ENCODE measurements around the gene KLHL26.

The KLHL26 gene

GRCh38 chr19:18698321-18699167 lies 61.7 kb downstream of the KLHL26 start:
- DNase-seq = no peak

- no peak for DNase-seq
Observed at GRCh38 chr19:18699403-18700054, 62.7 kb downstream of the KLHL26 start.

GRCh38 chr19:18700501-18701249 lies 63.8 kb downstream of the KLHL26 start:
- DNase-seq = peak; percentile 60

- DNase-seq = no peak
Observed at GRCh38 chr19:18701250-18701608, 64.4 kb downstream of the KLHL26 start.

- DNase-seq = no peak
Observed at GRCh38 chr19:18704054-18704453, 67.2 kb downstream of the KLHL26 start.

GRCh38 chr19:18704971-18705370 lies 68.1 kb downstream of the KLHL26 start:
- DNase-seq = no peak

GRCh38 chr19:18708452-18709231 lies 71.8 kb downstream of the KLHL26 start:
- no peak for DNase-seq

GRCh38 chr19:18709546-18709945 lies 72.7 kb downstream of the KLHL26 start:
- DNase-seq = no peak

GRCh38 chr19:18710186-18710585 lies 73.4 kb downstream of the KLHL26 start:
- DNase-seq = no peak

- DNase-seq = no peak
Observed at GRCh38 chr19:18710996-18711751, 74.3 kb downstream of the KLHL26 start.

GRCh38 chr19:18711893-18712292 lies 75.1 kb downstream of the KLHL26 start:
- DNase-seq = no peak

- DNase-seq = no peak
Observed at GRCh38 chr19:18712981-18713380, 76.2 kb downstream of the KLHL26 start.

GRCh38 chr19:18713550-18714117 lies 76.8 kb downstream of the KLHL26 start:
- no peak for DNase-seq

GRCh38 chr19:18715416-18715815 lies 78.6 kb downstream of the KLHL26 start:
- no peak for DNase-seq

- no peak for DNase-seq
Observed at GRCh38 chr19:18716857-18717256, 80.0 kb downstream of the KLHL26 start.

- no peak for DNase-seq
Observed at GRCh38 chr19:18717601-18718000, 80.8 kb downstream of the KLHL26 start.

- no peak for DNase-seq
Observed at GRCh38 chr19:18718015-18718526, 81.2 kb downstream of the KLHL26 start.

- DNase-seq = no peak
Observed at GRCh38 chr19:18718846-18719458, 82.1 kb downstream of the KLHL26 start.

- DNase-seq = no peak
Observed at GRCh38 chr19:18719541-18719940, 82.7 kb downstream of the KLHL26 start.

All from stimulated activated CD4-positive, alpha-beta T cell treated with anti-CD3 and anti-CD28 coated beads, Interleukin-12 subunit alpha, Interleukin-12 subunit beta, amount 100 ng/mL, for 4 hours (primary cell).